Type B pancreatic cell (in vitro differentiated cells): Measurements from ENCODE around the gene SLFN12. TPM values are rescaled to one million over a fixed set of nuclear protein-coding genes. Genes with fewer than 3 reads are reported as not detected.
"Not testable (repeated sequence)": the region's sequence is repeated elsewhere in the genome, so short reads cannot be mapped to it uniquely, and the experiment has no call there.

ENCODE experiments used
- DNase-seq: peaks from one replicate; pipeline ENCODE4 v3.0.0; 2021; ENCODE audit warnings: mixed read lengths; ENCODE audit not compliant: unreplicated experiment; ENCODE audit errors: extremely low spot score
- H3K27ac Mint-ChIP-seq: 2 replicates; pipeline ENCODE4 v1.8.0; 2021; ENCODE audit warnings: mild to moderate bottlenecking, mixed read lengths
- H3K27me3 Mint-ChIP-seq: 2 replicates; pipeline ENCODE4 v1.8.0; 2021; ENCODE audit warnings: mixed read lengths
- H3K36me3 Mint-ChIP-seq: 2 replicates; pipeline ENCODE4 v1.8.0; 2021; ENCODE audit warnings: mixed read lengths
- H3K4me1 Mint-ChIP-seq: one replicate; pipeline ENCODE4 v1.8.0; 2021; ENCODE audit warnings: mixed read lengths; ENCODE audit not compliant: unreplicated experiment
- H3K4me3 Mint-ChIP-seq: 2 replicates; pipeline ENCODE4 v1.8.0; 2021; ENCODE audit warnings: mild to moderate bottlenecking, mixed read lengths
- H3K9me3 Mint-ChIP-seq: 2 replicates; pipeline ENCODE4 v1.8.0; 2021; ENCODE audit warnings: mixed read lengths
- CTCF ChIP-seq: fragments of 200-600 bp; sonication (generic); conservative IDR thresholded peaks from 2 replicates; pipeline ENCODE4 v1.5.0; 2021; ENCODE audit warnings: antibody characterized with exemption, mild to moderate bottlenecking
- total RNA-seq: library from RNA; stranded (reverse); gene quantifications from 2 replicates; pipeline ENCODE4 v1.2.1, GENCODE V29; 2021; ENCODE audit warnings: low replicate concordance

SLFN12 gene
- total RNA-seq, 1 donor from 2014 or later, result 6.6 TPM

DNA sequence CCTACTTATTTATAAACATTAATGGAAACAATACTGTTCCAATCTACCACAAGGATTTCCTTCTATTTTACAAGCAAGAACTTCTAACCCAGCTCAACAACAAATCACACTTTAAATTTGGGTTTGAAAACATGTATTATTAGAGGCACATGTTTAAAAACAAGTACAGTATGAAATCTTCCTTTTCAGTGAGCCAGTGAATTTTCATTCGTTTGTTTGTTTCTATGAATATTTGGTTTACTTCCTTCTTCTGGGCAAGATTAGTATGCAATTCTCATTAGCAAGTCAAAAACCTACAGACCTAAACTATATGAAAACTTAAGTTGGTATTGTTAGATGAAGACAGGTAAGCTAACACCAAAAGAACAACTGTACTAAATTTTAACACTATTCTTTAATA is 25.7 kb downstream of the SLFN12 start:
- TF ChIP-seq CTCF, result no peak
- Mint-ChIP-seq H3K27me3 (no peaks in the 10 kb centered on the region), H3K27ac (no peak overlapping the region), H3K4me3 (no peak overlapping the region), H3K36me3 (no peaks in the 10 kb centered on the region), H3K4me1 (no peaks in the 10 kb centered on the region), H3K9me3 (no peaks in the 10 kb centered on the region)
- no peak for DNase-seq

DNA sequence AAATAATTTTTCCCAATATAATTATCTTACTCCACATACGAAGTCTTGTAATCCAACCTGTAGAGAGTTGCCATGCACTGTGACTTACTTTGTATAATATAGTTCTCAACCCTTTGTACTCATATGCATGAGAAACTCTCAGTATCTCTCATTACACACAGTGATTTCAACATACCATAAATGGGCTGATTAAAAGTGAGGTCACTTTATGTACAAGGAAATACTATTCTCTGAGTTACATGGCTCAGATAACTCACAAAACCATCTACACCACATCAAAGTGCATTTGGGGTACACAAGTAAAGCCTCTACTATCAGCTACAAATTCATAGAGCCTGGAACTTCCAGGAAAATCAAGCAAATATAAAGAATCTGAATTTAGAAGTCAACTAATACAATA is 27.9 kb downstream of the SLFN12 start:
- no peaks in the 10 kb centered on the region for H3K27me3 Mint-ChIP-seq
- H3K9me3 Mint-ChIP-seq, result no peaks in the 10 kb centered on the region
- DNase-seq, result no peak
- no peaks in the 10 kb centered on the region for H3K4me1 Mint-ChIP-seq
- no peak for TF ChIP-seq CTCF
- H3K36me3 Mint-ChIP-seq, result no peaks in the 10 kb centered on the region
- H3K4me3 Mint-ChIP-seq, result no peak overlapping the region
- no peak overlapping the region for H3K27ac Mint-ChIP-seq

- not testable (repeated sequence) for H3K27me3 Mint-ChIP-seq, H3K4me3 Mint-ChIP-seq, DNase-seq, H3K27ac Mint-ChIP-seq, H3K36me3 Mint-ChIP-seq, H3K4me1 Mint-ChIP-seq, H3K9me3 Mint-ChIP-seq
Measured at GRCh38 chr17:35393783-35394182, 38.5 kb downstream of the SLFN12 start.

GRCh38 chr17:35390663-35391062 is 41.6 kb downstream of the SLFN12 start:
- no peak for TF ChIP-seq CTCF
- H3K4me3 Mint-ChIP-seq, result no peak overlapping the region
- H3K4me1 Mint-ChIP-seq, result no peaks in the 10 kb centered on the region
- no peak for DNase-seq
- no peaks in the 10 kb centered on the region for H3K9me3 Mint-ChIP-seq
- peaks cover 30% of the 10 kb centered on the region for H3K27me3 Mint-ChIP-seq
- no peak overlapping the region for H3K27ac Mint-ChIP-seq
- no peaks in the 10 kb centered on the region for H3K36me3 Mint-ChIP-seq

GRCh38 chr17:35390156-35390555 is 42.1 kb downstream of the SLFN12 start:
- Mint-ChIP-seq H3K9me3 (no peaks in the 10 kb centered on the region), H3K27ac (no peak overlapping the region), H3K36me3 (no peaks in the 10 kb centered on the region), H3K4me3 (no peak overlapping the region), H3K4me1 (no peaks in the 10 kb centered on the region), H3K27me3 (peaks cover 30% of the 10 kb centered on the region)
- TF ChIP-seq CTCF, result no peak
- DNase-seq, result no peak

DNA sequence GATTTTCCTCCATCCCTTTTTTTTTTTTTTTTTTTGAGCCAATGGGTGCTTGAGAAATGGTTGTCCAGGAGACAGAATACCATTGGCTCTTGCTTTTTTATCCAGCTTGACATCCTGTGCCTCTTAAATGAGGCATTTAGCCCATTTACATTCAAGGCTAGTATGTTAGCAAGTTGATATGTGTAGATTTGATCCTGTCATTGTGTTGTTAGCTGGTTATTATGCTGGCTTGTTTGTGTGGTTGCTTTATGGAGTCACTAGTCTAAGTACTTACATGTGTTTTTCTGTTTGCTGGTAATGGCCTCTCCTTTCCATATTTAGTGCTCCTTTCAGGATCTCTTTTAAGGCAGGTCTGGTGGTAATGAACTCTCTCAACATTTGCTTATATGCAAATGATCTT is 44.8 kb downstream of the SLFN12 start:
- H3K9me3 Mint-ChIP-seq, result no peaks in the 10 kb centered on the region
- DNase-seq, result no peak
- H3K36me3 Mint-ChIP-seq, result no peaks in the 10 kb centered on the region
- H3K27ac Mint-ChIP-seq, result no peak overlapping the region
- TF ChIP-seq CTCF, result no peak
- H3K4me3 Mint-ChIP-seq, result no peak overlapping the region
- no peaks in the 10 kb centered on the region for H3K4me1 Mint-ChIP-seq
- H3K27me3 Mint-ChIP-seq, result peaks cover 36% of the 10 kb centered on the region
